ENCODE measurements around the gene AGBL4.
A peak's percentile ranks its signal among the peaks of the same experiment; 100 is the strongest.

AGBL4 gene

GRCh38 chr1:48701445-48701844, 1322.3 kb downstream of the AGBL4 start:
- Histone ChIP-seq H3K9ac (ENCODE audit: low read depth, low read length) (no peak overlapping the region), H4K20me1 (ENCODE audit: insufficient read depth, low read length) (no peaks in the 10 kb centered on the region), H3K27ac (ENCODE audit: low read length) (no peak overlapping the region), H3K27me3 (ENCODE audit: insufficient read depth, low read length, poor library complexity) (peaks cover 7% of the 10 kb centered on the region), H3K36me3 (ENCODE audit: insufficient read depth, low read length) (no peaks in the 10 kb centered on the region), H2AFZ (ENCODE audit: low read depth, low read length) (no peak overlapping the region), H3K9me3 (ENCODE audit: insufficient read depth, low read length, severe bottlenecking) (no peaks in the 10 kb centered on the region), H3K79me2 (ENCODE audit: insufficient read depth, low read length) (no peaks in the 10 kb centered on the region), H3K4me2 (ENCODE audit: insufficient read depth, low read length) (no peak overlapping the region), H3K4me3 (ENCODE audit: low read depth in 1 of 2, low read length in 2 of 2) (no peak overlapping the region), H3K4me1 (ENCODE audit: insufficient read depth, low read length) (no peaks in the 10 kb centered on the region)
- DNase-seq (no peak), ATAC-seq (ENCODE audit: insufficient read depth, low read depth) (no peak)
- TF ChIP-seq CTCF (IDR thresholded peaks at IDR 0.05; ENCODE audit: borderline replicate concordance, extremely low read depth, low read length, poor library complexity, severe bottlenecking) (no peak), EZH2 (IDR thresholded peaks at IDR 0.05; ENCODE audit: borderline replicate concordance, low read depth, low read length, severe bottlenecking) (no peak)

GRCh38 chr1:48697066-48697707, 1326.6 kb downstream of the AGBL4 start:
- no peak overlapping the region for H3K9ac ChIP-seq (ENCODE audit: low read depth, low read length)
- no peaks in the 10 kb centered on the region for H3K4me1 ChIP-seq (ENCODE audit: insufficient read depth, low read length)
- no peaks in the 10 kb centered on the region for H3K36me3 ChIP-seq (ENCODE audit: insufficient read depth, low read length)
- no peak overlapping the region for H3K4me3 ChIP-seq (ENCODE audit: low read depth in 1 of 2, low read length in 2 of 2)
- DNase-seq (peak; percentile 64), ATAC-seq (ENCODE audit: insufficient read depth, low read depth) (peak; percentile 62; the same call in 2 of the 3 replicates)
- no peak overlapping the region for H3K27ac ChIP-seq (ENCODE audit: low read length)
- no peak overlapping the region for H2AFZ ChIP-seq (ENCODE audit: low read depth, low read length)
- no peaks in the 10 kb centered on the region for H4K20me1 ChIP-seq (ENCODE audit: insufficient read depth, low read length)
- H3K27me3 ChIP-seq (ENCODE audit: insufficient read depth, low read length, poor library complexity): peaks cover 22% of the 10 kb centered on the region
- H3K9me3 ChIP-seq (ENCODE audit: insufficient read depth, low read length, severe bottlenecking): no peaks in the 10 kb centered on the region
- no peaks in the 10 kb centered on the region for H3K79me2 ChIP-seq (ENCODE audit: insufficient read depth, low read length)
- TF ChIP-seq EZH2 (IDR thresholded peaks at IDR 0.05; ENCODE audit: borderline replicate concordance, low read depth, low read length, severe bottlenecking): no peak
- TF ChIP-seq CTCF (IDR thresholded peaks at IDR 0.05; ENCODE audit: borderline replicate concordance, extremely low read depth, low read length, poor library complexity, severe bottlenecking): peak; percentile 96
- no peak overlapping the region for H3K4me2 ChIP-seq (ENCODE audit: insufficient read depth, low read length)

DNA sequence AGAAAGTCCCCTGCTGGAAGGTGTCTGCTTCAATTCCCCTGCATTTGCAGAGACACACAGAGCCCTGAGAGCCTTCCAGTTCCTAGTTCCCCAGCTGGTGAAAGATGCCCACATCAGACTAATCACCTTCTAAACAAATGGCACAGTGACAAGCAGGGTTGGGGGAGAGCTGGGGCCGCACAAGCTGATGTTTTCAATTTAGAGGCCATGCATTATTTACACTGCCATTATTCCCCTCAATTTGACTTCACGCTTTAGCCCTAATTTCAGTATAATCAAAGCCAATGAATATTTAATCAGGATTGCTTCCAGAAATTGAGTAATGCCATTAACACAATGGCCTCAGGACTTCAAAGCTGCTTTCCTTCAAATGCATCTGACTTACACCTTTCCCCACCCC, 1328.6 kb downstream of the AGBL4 start:
- DNase-seq (no peak), ATAC-seq (ENCODE audit: insufficient read depth, low read depth) (no peak)
- no peak overlapping the region for H2AFZ ChIP-seq (ENCODE audit: low read depth, low read length)
- TF ChIP-seq CTCF (IDR thresholded peaks at IDR 0.05; ENCODE audit: borderline replicate concordance, extremely low read depth, low read length, poor library complexity, severe bottlenecking) (no peak), EZH2 (IDR thresholded peaks at IDR 0.05; ENCODE audit: borderline replicate concordance, low read depth, low read length, severe bottlenecking) (no peak)
- H3K9ac ChIP-seq (ENCODE audit: low read depth, low read length): no peak overlapping the region
- no peaks in the 10 kb centered on the region for H3K4me1 ChIP-seq (ENCODE audit: insufficient read depth, low read length)
- H3K9me3 ChIP-seq (ENCODE audit: insufficient read depth, low read length, severe bottlenecking): no peaks in the 10 kb centered on the region
- H3K27me3 ChIP-seq (ENCODE audit: insufficient read depth, low read length, poor library complexity): peaks cover 16% of the 10 kb centered on the region
- H3K4me3 ChIP-seq (ENCODE audit: low read depth in 1 of 2, low read length in 2 of 2): no peak overlapping the region
- no peak overlapping the region for H3K27ac ChIP-seq (ENCODE audit: low read length)
- H3K4me2 ChIP-seq (ENCODE audit: insufficient read depth, low read length): no peak overlapping the region
- H4K20me1 ChIP-seq (ENCODE audit: insufficient read depth, low read length): no peaks in the 10 kb centered on the region
- H3K79me2 ChIP-seq (ENCODE audit: insufficient read depth, low read length): no peaks in the 10 kb centered on the region
- no peaks in the 10 kb centered on the region for H3K36me3 ChIP-seq (ENCODE audit: insufficient read depth, low read length)
